ENCODE measurements around the gene ZNF518A. TPM values are rescaled to one million over a fixed set of nuclear protein-coding genes. Genes with fewer than 3 reads are reported as not detected.

Gene ZNF518A
- total and polyA plus RNA-seq, 2 of the 13 experiments (the other 11 are each of a cell fraction or from before 2014, with no cell fraction given), result 21.7 to 37.1 TPM

DNA sequence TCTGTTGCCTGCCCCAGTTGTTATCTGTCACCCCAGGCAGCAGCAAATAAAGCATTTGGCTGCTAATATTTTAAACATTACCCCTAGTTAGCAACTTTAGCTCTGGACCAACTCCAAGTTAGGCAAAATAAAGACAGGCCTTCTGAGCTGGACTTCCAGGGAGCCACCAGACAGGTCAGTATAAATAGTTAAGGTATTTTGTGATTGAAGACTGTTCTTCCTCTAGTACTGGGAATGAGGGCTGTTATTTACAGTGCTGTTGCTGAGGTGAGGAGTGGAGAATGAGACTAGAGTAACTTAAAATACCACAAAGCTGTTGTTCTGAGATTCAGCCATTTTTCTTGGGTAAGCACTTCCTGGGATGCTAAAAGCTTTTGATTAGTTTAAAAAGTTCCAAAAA lies 40.1 kb downstream of the ZNF518A start (continued):
- TF ChIP-seq, protein P1, sequence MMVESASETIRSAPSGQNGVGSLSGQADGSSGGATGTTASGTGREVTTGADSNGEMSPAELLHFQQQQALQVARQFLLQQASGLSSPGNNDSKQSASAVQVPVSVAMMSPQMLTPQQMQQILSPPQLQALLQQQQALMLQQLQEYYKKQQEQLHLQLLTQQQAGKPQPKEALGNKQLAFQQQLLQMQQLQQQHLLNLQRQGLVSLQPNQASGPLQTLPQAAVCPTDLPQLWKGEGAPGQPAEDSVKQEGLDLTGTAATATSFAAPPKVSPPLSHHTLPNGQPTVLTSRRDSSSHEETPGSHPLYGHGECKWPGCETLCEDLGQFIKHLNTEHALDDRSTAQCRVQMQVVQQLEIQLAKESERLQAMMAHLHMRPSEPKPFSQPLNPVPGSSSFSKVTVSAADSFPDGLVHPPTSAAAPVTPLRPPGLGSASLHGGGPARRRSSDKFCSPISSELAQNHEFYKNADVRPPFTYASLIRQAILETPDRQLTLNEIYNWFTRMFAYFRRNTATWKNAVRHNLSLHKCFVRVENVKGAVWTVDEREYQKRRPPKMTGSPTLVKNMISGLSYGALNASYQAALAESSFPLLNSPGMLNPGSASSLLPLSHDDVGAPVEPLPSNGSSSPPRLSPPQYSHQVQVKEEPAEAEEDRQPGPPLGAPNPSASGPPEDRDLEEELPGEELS (CRISPR knock-in tag; IDR thresholded peaks at IDR 0.05), result no peak
- TF ChIP-seq ZNF589 (CRISPR knock-in tag; conservative IDR thresholded peaks at IDR 0.05), result no peak
- TF ChIP-seq MIER3 (CRISPR knock-in tag; IDR thresholded peaks at IDR 0.05; ENCODE audit: borderline replicate concordance), result no peak
- TF ChIP-seq ETV6 (CRISPR knock-in tag; conservative IDR thresholded peaks at IDR 0.05), result no peak
- TF ChIP-seq SIN3B (IDR thresholded peaks at IDR 0.05; ENCODE audit: low read length), result no peak
- TF ChIP-seq, protein P2, sequence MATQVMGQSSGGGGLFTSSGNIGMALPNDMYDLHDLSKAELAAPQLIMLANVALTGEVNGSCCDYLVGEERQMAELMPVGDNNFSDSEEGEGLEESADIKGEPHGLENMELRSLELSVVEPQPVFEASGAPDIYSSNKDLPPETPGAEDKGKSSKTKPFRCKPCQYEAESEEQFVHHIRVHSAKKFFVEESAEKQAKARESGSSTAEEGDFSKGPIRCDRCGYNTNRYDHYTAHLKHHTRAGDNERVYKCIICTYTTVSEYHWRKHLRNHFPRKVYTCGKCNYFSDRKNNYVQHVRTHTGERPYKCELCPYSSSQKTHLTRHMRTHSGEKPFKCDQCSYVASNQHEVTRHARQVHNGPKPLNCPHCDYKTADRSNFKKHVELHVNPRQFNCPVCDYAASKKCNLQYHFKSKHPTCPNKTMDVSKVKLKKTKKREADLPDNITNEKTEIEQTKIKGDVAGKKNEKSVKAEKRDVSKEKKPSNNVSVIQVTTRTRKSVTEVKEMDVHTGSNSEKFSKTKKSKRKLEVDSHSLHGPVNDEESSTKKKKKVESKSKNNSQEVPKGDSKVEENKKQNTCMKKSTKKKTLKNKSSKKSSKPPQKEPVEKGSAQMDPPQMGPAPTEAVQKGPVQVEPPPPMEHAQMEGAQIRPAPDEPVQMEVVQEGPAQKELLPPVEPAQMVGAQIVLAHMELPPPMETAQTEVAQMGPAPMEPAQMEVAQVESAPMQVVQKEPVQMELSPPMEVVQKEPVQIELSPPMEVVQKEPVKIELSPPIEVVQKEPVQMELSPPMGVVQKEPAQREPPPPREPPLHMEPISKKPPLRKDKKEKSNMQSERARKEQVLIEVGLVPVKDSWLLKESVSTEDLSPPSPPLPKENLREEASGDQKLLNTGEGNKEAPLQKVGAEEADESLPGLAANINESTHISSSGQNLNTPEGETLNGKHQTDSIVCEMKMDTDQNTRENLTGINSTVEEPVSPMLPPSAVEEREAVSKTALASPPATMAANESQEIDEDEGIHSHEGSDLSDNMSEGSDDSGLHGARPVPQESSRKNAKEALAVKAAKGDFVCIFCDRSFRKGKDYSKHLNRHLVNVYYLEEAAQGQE (IDR thresholded peaks at IDR 0.05; ENCODE audit: borderline replicate concordance in 1 of 2, low read depth in 1 of 2, low read length in 2 of 2), result no peak
- TF ChIP-seq YEATS4 (CRISPR knock-in tag; IDR thresholded peaks at IDR 0.05; ENCODE audit: borderline replicate concordance), result no peak
- TF ChIP-seq ZNF747 (CRISPR knock-in tag; IDR thresholded peaks at IDR 0.05; ENCODE audit: borderline replicate concordance), result no peak

DNA sequence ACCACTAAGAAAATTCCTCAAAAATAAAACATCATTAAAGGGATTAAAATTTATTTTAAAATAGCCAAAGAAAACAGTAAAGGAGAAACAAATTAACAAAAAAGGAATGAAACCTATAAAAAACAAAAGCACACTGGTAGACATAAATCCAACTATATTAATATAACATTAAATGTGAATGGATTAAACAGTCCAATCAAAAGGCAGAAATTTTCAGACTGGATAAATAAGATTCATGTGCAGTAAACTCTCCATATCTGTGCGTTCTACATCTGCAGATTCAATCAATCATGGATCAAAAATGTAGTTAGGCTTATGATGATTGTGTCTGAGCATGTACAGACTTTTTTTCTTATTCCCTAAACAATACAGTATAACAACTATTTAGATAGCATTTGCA lies 42.6 kb downstream of the ZNF518A start:
- BruUV-seq (replicated peaks), result no TSS peak
- POLR2A ChIA-PET, result no interaction called here
- peaks cover 18% of the 10 kb centered on the region for H3K9me3 ChIP-seq (ENCODE audit: low read length)
- H3K27me3 ChIP-seq (ENCODE audit: control insufficient read depth in 1 of 2, insufficient read depth in 2 of 2, low read length in 2 of 2), result no peaks in the 10 kb centered on the region
- WGBS (ENCODE audit: low lambda C conversion rate), result 97% methylated on average over 1 of the region's 1 CpG
- ATAC-seq (no peak), FAIRE-seq (no peak), DNase-seq (ENCODE audit: low spot score) (no peak)
- in situ Hi-C loops (cut with HindIII; ENCODE audit: extremely low pct_ligation_motif_present, low pct_unique_long_range_greater_than_20kb), result no loop called here
- no peak overlapping the region for H2AFZ ChIP-seq (ENCODE audit: low read length)
- peaks cover 8% of the 10 kb centered on the region; the same call in 1 of the 2 replicates for H3K4me1 ChIP-seq (ENCODE audit: insufficient read depth, low read length)
- intact Hi-C loops (cut with micrococcal nuclease; ENCODE audit: unreplicated experiment), result no loop called here
- CTCF ChIA-PET (ENCODE audit: low intra/inter-chr PET ratio, low total read pairs), result no interaction called here
- no peak overlapping the region for H3K4me3 ChIP-seq (replicated peaks in 1 of 3; ENCODE audit: insufficient read depth in 1 of 3, low read depth in 2 of 3, low read length in 3 of 3)
- no peaks in the 10 kb centered on the region for H3K36me3 ChIP-seq (replicated peaks in 1 of 2; ENCODE audit: control insufficient read depth in 1 of 2, insufficient read depth in 2 of 2, low read length in 2 of 2)
- H3K79me2 ChIP-seq (ENCODE audit: insufficient read depth, low read length), result no peaks in the 10 kb centered on the region
- H4K20me1 ChIP-seq (ENCODE audit: insufficient read depth, low read length), result no peaks in the 10 kb centered on the region
- no peak overlapping the region for H3K27ac ChIP-seq (ENCODE audit: extremely low read length, insufficient read depth, low read length)
- H3K4me2 ChIP-seq (ENCODE audit: low read depth, low read length), result no peak overlapping the region
- no peak overlapping the region for H3K9ac ChIP-seq (ENCODE audit: insufficient read depth, low read depth, low read length)
- TF ChIP-seq, protein P3, sequence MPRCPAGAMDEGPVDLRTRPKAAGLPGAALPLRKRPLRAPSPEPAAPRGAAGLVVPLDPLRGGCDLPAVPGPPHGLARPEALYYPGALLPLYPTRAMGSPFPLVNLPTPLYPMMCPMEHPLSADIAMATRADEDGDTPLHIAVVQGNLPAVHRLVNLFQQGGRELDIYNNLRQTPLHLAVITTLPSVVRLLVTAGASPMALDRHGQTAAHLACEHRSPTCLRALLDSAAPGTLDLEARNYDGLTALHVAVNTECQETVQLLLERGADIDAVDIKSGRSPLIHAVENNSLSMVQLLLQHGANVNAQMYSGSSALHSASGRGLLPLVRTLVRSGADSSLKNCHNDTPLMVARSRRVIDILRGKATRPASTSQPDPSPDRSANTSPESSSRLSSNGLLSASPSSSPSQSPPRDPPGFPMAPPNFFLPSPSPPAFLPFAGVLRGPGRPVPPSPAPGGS (CRISPR knock-in tag; IDR thresholded peaks at IDR 0.05), result no peak
- TF ChIP-seq, protein P4, sequence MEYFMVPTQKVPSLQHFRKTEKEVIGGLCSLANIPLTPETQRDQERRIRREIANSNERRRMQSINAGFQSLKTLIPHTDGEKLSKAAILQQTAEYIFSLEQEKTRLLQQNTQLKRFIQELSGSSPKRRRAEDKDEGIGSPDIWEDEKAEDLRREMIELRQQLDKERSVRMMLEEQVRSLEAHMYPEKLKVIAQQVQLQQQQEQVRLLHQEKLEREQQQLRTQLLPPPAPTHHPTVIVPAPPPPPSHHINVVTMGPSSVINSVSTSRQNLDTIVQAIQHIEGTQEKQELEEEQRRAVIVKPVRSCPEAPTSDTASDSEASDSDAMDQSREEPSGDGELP (IDR thresholded peaks at IDR 0.05; ENCODE audit: borderline replicate concordance, low read depth), result no peak
- no peak for TF ChIP-seq NR2F2 (IDR thresholded peaks at IDR 0.05; ENCODE audit: borderline replicate concordance, low read depth)
